HG03558 (cell line): ENCODE results near the gene CYP4F8.
"Not testable (repeated sequence)": the region's sequence is repeated elsewhere in the genome, so short reads cannot be mapped to it uniquely, and the experiment has no call there.

Source experiments
- ATAC-seq: cut with Tn5 transposase; IDR thresholded peaks from one replicate; pipeline ENCODE4 v1.9.1; 2021; ENCODE audit warnings: moderate number of reproducible peaks; ENCODE audit not compliant: unreplicated experiment; ENCODE audit errors: extremely low read depth

The CYP4F8 gene

DNA sequence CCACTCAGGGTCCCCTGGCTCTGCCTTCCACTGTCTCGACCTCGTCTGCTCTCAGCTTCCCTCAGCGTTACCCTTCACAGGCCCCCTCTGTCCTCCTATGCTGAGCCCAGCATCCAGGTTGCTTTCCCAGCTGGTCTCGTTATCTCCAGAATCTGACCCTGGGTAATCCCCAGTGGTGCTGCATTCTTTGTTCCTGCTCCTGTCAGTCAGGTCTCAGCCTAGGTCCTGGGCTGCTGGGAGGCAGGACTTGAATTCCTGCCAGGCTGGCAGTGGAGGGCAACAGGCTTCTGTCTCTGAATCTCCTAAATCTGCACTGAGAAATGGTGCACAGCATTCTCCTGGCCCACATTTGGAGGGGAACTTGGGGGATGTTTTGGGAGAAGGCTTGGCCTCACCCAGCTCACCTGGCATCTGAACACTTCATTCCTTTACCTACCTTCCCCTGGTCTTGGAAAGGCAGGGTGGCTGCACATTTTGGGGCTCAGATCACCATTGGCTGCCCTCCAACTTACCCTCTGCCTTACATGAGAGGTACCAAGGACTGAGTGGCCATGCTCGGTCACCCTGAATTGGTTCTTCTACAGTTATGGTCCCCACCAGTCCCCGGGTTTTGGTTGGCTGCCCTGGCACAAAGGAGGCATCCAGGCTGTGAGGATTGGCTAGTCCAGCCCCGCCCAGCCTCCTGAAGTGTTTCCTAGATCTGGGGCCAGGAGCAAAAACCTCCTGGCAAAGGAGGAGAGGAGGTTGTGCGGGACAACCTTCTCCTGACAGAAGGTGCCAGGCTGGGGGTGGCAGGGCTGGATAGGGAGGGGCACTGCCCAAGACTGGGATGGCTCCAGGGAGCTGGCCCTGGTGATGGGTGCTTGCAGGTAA, at the start of gene CYP4F8:
Gene CYP4F8, plus strand, starts transcription at position 712 of the 873 bp plus-strand sequence. CDS start 399 bp downstream, outside the sequence.
- ATAC-seq, result no peak

- no peak for ATAC-seq
Measured at GRCh38 chr19:15570420-15570819, 44.6 kb upstream of the CYP4F8 start.

- ATAC-seq, result no peak
Measured at GRCh38 chr19:15575406-15575805, 39.6 kb upstream of the CYP4F8 start.

DNA sequence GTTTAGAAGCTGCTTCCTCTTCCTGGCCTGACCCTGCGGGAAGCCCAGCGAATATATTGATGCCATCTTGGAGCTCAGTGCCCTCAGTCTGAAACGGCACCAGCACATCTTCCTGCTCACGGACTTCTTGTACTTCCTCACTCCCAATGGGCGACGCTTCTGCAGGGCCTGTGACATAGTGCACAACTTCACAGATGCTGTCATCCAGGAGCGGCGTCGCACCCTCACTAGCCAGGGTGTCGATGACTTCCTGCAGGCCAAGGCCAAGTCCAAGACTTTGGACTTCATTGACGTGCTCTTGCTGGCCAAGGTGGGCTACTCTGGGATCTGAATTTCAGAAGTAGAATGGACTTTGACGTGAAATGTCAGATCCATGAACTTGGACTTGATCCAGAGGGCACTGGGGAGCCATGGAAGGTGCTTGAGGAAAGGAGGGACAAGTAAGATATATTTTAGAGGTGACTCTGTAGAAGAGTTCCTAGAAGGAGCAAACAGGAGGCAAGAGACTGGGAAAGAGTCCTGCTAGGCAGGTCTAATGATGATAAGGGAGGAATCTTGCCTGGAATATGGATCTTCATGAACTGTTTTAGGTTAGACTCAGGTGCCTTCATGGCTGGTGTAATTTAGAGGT, 38.4 kb upstream of the CYP4F8 start:
- ATAC-seq, result no peak

GRCh38 chr19:15577184-15577771, 37.7 kb upstream of the CYP4F8 start:
- ATAC-seq, result no peak

DNA sequence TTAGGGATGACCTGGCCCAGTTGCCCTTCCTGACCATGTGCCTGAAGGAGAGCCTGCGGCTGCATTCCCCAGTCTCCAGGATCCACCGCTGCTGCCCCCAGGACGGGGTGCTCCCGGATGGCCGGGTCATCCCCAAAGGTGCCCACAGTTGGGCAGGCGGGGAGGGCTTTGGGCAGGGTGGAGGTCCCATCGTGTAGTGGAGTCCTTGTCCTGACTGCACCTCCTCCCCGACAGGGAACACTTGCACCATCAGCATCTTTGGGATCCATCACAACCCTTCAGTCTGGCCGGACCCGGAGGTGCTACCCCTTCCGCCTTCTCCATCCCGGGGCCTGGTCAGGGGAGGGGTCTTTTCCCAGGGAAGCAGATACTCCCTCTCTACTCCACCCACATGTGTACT, 31.7 kb upstream of the CYP4F8 start:
- ATAC-seq, result no peak

DNA sequence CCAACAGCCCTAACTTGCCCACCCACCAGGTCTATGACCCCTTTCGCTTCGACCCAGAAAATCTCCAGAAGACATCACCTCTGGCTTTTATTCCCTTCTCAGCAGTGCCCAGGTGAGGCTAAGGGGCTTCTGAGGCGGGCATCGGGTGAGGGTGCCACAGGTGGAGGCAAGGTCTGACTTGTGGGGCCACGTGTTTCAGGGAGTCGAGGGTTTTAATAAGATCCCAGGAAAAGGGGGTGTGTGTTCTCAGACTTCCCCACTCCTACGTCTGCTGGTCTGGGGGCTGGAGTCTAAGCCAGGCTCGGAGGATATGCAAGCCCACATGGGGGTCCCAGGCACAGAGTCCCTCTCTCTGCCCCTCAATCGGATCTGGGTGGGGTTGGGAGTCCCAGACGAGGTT, 30.9 kb upstream of the CYP4F8 start:
- ATAC-seq, result no peak

DNA sequence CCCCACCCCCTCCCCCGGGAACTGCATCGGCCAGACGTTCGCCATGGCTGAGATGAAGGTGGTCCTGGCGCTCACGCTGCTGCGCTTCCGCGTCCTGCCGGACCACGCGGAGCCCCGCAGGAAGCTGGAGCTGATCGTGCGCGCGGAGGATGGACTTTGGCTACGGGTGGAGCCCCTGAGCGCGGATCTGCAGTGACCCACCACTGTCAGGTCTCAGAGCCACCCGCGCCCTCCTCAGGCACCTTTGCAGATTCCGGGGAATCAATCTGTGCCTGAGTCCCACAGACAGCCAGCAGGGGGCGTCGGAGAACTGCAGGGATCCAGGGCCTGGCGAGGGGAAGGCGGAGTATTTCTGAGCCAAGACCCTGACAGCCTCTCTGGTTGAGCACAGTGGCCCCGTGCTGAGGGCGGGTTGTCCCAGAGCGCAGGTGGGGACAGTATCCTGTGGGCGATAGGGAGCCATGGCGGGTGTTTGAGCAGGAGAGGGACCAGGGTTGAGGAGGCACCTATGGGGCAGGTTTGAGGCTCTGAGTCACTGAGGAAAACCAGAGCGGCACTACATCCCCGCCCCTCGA, 30.4 kb upstream of the CYP4F8 start:
- no peak for ATAC-seq

DNA sequence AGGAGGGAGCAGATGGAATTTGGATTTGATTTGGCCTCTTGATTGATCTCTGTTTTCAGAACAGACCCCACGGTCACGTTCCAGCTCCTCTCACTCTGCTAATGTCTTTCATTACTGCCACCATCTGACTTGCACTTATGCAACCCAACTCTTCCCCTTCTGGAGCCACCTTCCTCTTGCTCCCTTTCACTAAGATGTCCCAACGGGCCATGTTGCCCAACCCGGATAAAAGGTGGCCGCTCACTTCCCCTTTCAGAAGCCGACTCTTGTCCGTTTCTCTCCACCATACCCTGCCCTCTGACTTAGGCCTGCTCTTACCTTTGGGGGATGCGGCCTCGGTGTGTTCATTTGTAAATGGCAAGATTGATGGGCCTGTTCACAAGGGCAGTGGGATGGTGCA, 27.4 kb upstream of the CYP4F8 start:
- no peak for ATAC-seq

- ATAC-seq, result no peak
Measured at GRCh38 chr19:15588265-15588664, 26.8 kb upstream of the CYP4F8 start.

DNA sequence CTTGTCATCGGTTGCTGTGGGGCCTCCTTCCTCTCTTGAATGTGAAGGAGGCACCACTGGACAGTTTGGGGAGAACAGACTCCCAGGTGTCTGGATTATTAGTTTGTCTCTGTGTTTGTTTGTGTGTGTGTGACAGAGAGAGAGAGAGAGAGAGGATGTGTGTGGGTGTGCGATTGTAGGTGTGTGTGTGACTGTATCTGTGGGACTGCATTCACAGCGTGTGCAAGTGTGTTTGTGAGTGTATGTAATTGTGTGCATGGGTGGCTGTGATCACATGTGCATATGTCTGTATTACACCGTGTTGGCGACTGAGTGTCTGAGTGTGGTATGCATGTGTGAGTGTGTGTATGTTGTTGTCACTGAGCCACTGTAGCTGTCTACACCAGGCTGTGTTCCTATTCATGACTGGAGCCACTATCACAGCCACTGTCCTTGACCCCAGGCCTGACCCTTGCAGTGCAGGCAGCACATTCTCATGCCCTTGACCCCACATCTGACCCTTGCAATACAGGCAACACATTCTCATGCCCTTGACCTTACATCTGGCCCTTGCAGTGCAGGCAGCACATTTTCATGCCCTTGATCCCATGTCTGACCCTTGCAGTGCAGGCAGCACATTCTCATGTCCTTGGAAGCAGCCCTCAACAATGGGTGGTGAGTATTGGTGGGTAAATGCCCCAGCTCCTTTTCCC, 25.1 kb upstream of the CYP4F8 start:
- no peak for ATAC-seq

GRCh38 chr19:15591796-15592195, 23.2 kb upstream of the CYP4F8 start:
- ATAC-seq, result no peak

DNA sequence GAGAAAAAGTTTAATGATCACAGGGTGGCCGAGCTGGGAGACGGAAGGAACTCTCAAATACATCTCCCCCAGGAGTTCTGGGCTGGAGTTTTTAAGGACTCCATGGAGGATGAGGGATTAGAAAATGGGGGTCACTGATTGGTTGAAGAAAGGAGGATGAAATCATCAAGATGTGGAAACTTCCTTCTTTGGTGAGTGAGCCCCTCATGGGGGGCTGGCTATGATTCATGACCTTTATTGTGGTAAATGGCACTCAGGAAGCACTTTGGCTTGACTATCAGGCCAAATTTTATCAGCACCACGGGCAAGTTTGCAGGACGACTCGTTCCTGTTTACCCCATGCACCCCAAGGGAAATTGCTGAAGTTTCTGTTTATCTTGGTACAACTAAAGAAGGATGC, 22.5 kb upstream of the CYP4F8 start:
- ATAC-seq, result not testable (repeated sequence)

GRCh38 chr19:15593766-15594165, 21.3 kb upstream of the CYP4F8 start:
- ATAC-seq, result not testable (repeated sequence)

GRCh38 chr19:15595069-15595468, 19.9 kb upstream of the CYP4F8 start:
- ATAC-seq, result no peak

GRCh38 chr19:15607978-15608925, 6.8 kb upstream of the CYP4F8 start:
- not testable (repeated sequence) for ATAC-seq

- ATAC-seq, result no peak
Measured at GRCh38 chr19:15609261-15609660, 5.8 kb upstream of the CYP4F8 start.

- no peak for ATAC-seq
Measured at GRCh38 chr19:15612342-15612741, 2.7 kb upstream of the CYP4F8 start.

GRCh38 chr19:15613338-15613737, 1.7 kb upstream of the CYP4F8 start:
- no peak for ATAC-seq
